A549 (cell line): ENCODE results near the gene ZIK1.

ENCODE experiments used
- CEBPB ChIP-seq, 2 experiments: fragments of >200 bp in 1 of 2; sonication (Bioruptor Twin) in 1 of 2; formaldehyde crosslinking in 1 of 2; IDR thresholded peaks; 2 replicates each; pipeline ENCODE4 v1.6.1; 2012 to 2016
- EP300 ChIP-seq, 2 experiments: fragments of >200 bp; sonication (Bioruptor Twin); formaldehyde crosslinking; IDR thresholded peaks; 2 replicates in 1 of 2; 3 replicates in 1 of 2; pipeline ENCODE4 v1.6.1; 2016 to 2017
- KDM1A ChIP-seq: fragments of 200-600 bp; sonication (generic); IDR thresholded peaks from 2 replicates; pipeline ENCODE4 v1.6.1; 2016; ENCODE audit warnings: low read depth, mild to moderate bottlenecking
- POLR2A ChIP-seq: IDR thresholded peaks from 2 replicates; pipeline ENCODE4 v1.6.1; 2012; ENCODE audit warnings: mild to moderate bottlenecking, low read length
- SREBF2 ChIP-seq: fragments of 450-650 bp; IDR thresholded peaks from 2 replicates; pipeline ENCODE4 v1.6.1; 2014; ENCODE audit warnings: mild to moderate bottlenecking, moderate library complexity
- ZC3H11A ChIP-seq: fragments of 450-650 bp; IDR thresholded peaks from 2 replicates; pipeline ENCODE4 v1.6.1; 2014; ENCODE audit warnings: antibody characterized with exemption, mild to moderate bottlenecking
- ZFP36 ChIP-seq: fragments of 450-650 bp; IDR thresholded peaks from 2 replicates; pipeline ENCODE4 v1.6.1; 2014; ENCODE audit warnings: borderline replicate concordance; ENCODE audit not compliant: partially characterized antibody
- ZNF302 ChIP-seq: fragments of 250-450 bp; sonication (Bioruptor Pico); IDR thresholded peaks from 2 replicates; pipeline ENCODE4 v1.9.0; 2021; ENCODE audit warnings: inconsistent platforms, mild to moderate bottlenecking, moderate library complexity
- TF ChIP-seq, protein P1 (sequence below): fragments of >200 bp; sonication (Bioruptor Twin); formaldehyde crosslinking; IDR thresholded peaks from 3 replicates; pipeline ENCODE4 v1.5.1; 2016
- TF ChIP-seq, protein P2 (sequence below): IDR thresholded peaks from 2 replicates; pipeline ENCODE4 v1.6.1; 2012

DNA sequence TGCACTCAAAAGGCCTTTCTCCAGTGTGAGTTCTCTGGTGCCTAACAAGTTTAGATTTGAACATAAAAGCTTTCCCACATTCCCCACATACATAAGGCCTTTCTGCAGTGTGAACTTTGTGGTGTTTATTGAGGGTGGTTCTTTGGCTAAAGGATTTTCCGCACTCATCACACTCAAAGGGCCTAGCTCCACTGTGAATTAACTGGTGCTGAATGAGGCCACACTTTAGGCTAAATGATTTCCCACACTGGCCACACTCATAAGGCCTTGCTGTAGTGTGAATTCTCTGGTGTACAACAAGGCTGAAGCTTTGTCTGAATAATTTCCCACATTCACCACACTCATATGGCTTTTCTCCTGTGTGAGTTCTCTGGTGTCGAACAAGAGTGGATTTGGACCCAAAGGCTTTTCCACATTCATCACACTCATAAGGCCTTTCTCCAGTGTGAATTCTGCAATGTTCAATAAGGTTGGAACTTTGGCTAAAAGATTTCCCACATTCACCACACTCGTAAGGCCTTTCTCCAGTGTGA, 11.5 kb upstream of the ZIK1 start:
- TF ChIP-seq POLR2A: no peak
- TF ChIP-seq, protein P1, sequence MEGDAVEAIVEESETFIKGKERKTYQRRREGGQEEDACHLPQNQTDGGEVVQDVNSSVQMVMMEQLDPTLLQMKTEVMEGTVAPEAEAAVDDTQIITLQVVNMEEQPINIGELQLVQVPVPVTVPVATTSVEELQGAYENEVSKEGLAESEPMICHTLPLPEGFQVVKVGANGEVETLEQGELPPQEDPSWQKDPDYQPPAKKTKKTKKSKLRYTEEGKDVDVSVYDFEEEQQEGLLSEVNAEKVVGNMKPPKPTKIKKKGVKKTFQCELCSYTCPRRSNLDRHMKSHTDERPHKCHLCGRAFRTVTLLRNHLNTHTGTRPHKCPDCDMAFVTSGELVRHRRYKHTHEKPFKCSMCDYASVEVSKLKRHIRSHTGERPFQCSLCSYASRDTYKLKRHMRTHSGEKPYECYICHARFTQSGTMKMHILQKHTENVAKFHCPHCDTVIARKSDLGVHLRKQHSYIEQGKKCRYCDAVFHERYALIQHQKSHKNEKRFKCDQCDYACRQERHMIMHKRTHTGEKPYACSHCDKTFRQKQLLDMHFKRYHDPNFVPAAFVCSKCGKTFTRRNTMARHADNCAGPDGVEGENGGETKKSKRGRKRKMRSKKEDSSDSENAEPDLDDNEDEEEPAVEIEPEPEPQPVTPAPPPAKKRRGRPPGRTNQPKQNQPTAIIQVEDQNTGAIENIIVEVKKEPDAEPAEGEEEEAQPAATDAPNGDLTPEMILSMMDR: no peak
- TF ChIP-seq KDM1A: no peak
- TF ChIP-seq, protein P2, sequence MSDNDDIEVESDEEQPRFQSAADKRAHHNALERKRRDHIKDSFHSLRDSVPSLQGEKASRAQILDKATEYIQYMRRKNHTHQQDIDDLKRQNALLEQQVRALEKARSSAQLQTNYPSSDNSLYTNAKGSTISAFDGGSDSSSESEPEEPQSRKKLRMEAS: no peak
- no peak for TF ChIP-seq ZFP36
- TF ChIP-seq ZNF302 (CRISPR knock-in tag): no peak
- no peak for TF ChIP-seq EP300 (IDR thresholded peaks at IDR 0.05)
- no peak for TF ChIP-seq ZC3H11A
- TF ChIP-seq CEBPB (IDR thresholded peaks at IDR 0.05): no peak
- no peak for TF ChIP-seq SREBF2
